K562 (cell line): Measurements from ENCODE around the gene MAP7D1. TPM values are rescaled to one million over a fixed set of nuclear protein-coding genes. Genes with fewer than 3 reads are reported as not detected.
A peak's percentile ranks its signal among the peaks of the same experiment; 100 is the strongest.

Experiments used
- CCNT2 ChIP-seq: IDR thresholded peaks from 2 replicates; pipeline ENCODE4 v1.6.1; 2011; ENCODE audit warnings: borderline replicate concordance, low read depth, mild to moderate bottlenecking, moderate library complexity, mixed read lengths, low read length; ENCODE audit not compliant: insufficient read length; ENCODE audit errors: extremely low read depth
- EHMT2 ChIP-seq: fragments of 450-650 bp; IDR thresholded peaks from 2 replicates; pipeline ENCODE4 v1.6.1; 2018; ENCODE audit warnings: antibody characterized with exemption
- ELF1 ChIP-seq: fragments of 200-800 bp; sonication (Bioruptor generic); IDR thresholded peaks from 2 replicates; pipeline ENCODE4 v1.6.1; 2016; ENCODE audit warnings: missing genetic modification characterization, missing compliant biosample characterization
- MEF2A ChIP-seq: IDR thresholded peaks from 2 replicates; pipeline ENCODE4 v1.6.1; 2011; ENCODE audit warnings: low read depth, mild to moderate bottlenecking, low read length, moderate library complexity; ENCODE audit not compliant: control insufficient read depth
- NFE2 ChIP-seq: IDR thresholded peaks from 2 replicates; pipeline ENCODE4 v1.6.1; 2014; ENCODE audit warnings: antibody characterized with exemption, low read depth
- PTBP1 ChIP-seq: fragments of 200-400 bp; formaldehyde crosslinking; IDR thresholded peaks from 2 replicates; pipeline ENCODE4 v1.6.1; 2017; ENCODE audit warnings: low read depth, low read length
- RBBP5 ChIP-seq: fragments of 200-600 bp; sonication (generic); IDR thresholded peaks from 2 replicates; pipeline ENCODE4 v1.6.1; 2012; ENCODE audit warnings: borderline replicate concordance, mild to moderate bottlenecking, low read length, control low read depth, inconsistent platforms; ENCODE audit not compliant: insufficient read depth, poor library complexity, severe bottlenecking
- RHOXF2B ChIP-seq: fragments of 250-450 bp; sonication (Bioruptor Pico); conservative IDR thresholded peaks from 2 replicates; pipeline ENCODE4 v1.5.1; 2021
- SRF ChIP-seq, 2 experiments: fragments of 250-450, 450-650 bp in 1 of 2; sonication (Bioruptor Pico) in 1 of 2; sonication (generic) in 1 of 2; formaldehyde crosslinking; IDR thresholded peaks; 2 replicates each; pipeline versions ENCODE4 v1.5.0 to v1.5.1; 2020 to 2022; ENCODE audit warnings: mild to moderate bottlenecking in 1 of 2, missing genetic modification reagents in 1 of 2
- TAF9B ChIP-seq: fragments of 450-650 bp; IDR thresholded peaks from 2 replicates; pipeline ENCODE4 v1.6.1; 2018; ENCODE audit warnings: mild to moderate bottlenecking; ENCODE audit not compliant: partially characterized antibody
- WHSC1 ChIP-seq: IDR thresholded peaks from one replicate; pipeline ENCODE4 v1.6.1; 2012; ENCODE audit warnings: low read length, control low read depth, inconsistent platforms
- ZNF133 ChIP-seq: fragments of 250-450 bp; sonication (Bioruptor Pico); IDR thresholded peaks from 2 replicates; pipeline ENCODE4 v1.4.0; 2020; ENCODE audit warnings: mild to moderate bottlenecking
- ZNF274 ChIP-seq: IDR thresholded peaks from 2 replicates; pipeline ENCODE4 v1.6.1; 2011; ENCODE audit warnings: low read depth, mild to moderate bottlenecking, low read length, moderate library complexity, borderline replicate concordance
- ZNF507 ChIP-seq: conservative IDR thresholded peaks from 2 replicates; pipeline ENCODE4 v1.6.1; 2017; ENCODE audit warnings: missing genetic modification characterization, missing compliant biosample characterization
- ZNF79 ChIP-seq: fragments of 250-450 bp; sonication (Bioruptor Pico); IDR thresholded peaks from 2 replicates; pipeline ENCODE4 v1.4.0; 2020; ENCODE audit warnings: low read depth, mild to moderate bottlenecking, moderate library complexity
- polyA plus RNA-seq, 8 experiments: library from polyadenylated mRNA; depleted of rRNA in 4 of 8; stranded (reverse) in 5 of 8; unstranded in 3 of 8; fragments of >200 nt; fragmentation: Nextera tagmentation in 2 of 8; fragmentation: Illumina TruSeq in 1 of 8; extraction: Ambion mirVana in 2 of 8; extraction: Trizol in 1 of 8; gene quantifications; 2 replicates each; pipeline versions ENCODE4 v1.2.1 to v1.2.3, GENCODE V29; 2011 to 2014; ENCODE audit warnings: inconsistent platforms in 1 of 8, missing spikeins in 1 of 8
- total RNA-seq, 7 experiments: library from RNA; depleted of rRNA in 6 of 7; stranded (reverse); fragments of >200 nt in 6 of 7; fragmentation: Illumina TruSeq in 2 of 7; extraction: Trizol in 2 of 7; gene quantifications; 2 replicates each; pipeline versions ENCODE4 v1.2.1 to v1.2.3, GENCODE V29; 2011 to 2021; ENCODE audit warnings: low replicate concordance in 1 of 7
- TF ChIP-seq, protein P1 (sequence below), 2 experiments: IDR thresholded peaks; 2 replicates each; pipeline ENCODE4 v1.6.1; 2012; ENCODE audit warnings: improper control_type of control experiment in 2 of 2, low read depth in 2 of 2, low read length in 2 of 2, borderline replicate concordance in 1 of 2
- TF ChIP-seq, protein P2 (sequence below): sonication (generic); formaldehyde crosslinking; IDR thresholded peaks from 2 replicates; pipeline ENCODE4 v1.5.0; 2020; ENCODE audit warnings: missing genetic modification reagents
- TF ChIP-seq, protein P3 (sequence below): fragments of 250-450 bp; sonication (Bioruptor Pico); IDR thresholded peaks from 2 replicates; pipeline ENCODE4 v1.4.0; 2020; ENCODE audit warnings: mild to moderate bottlenecking, moderate library complexity
- TF ChIP-seq, protein P4 (sequence below): fragments of 250-450 bp; sonication (Bioruptor Pico); IDR thresholded peaks from 2 replicates; pipeline ENCODE4 v1.5.0; 2021
- TF ChIP-seq, protein P5 (sequence below): sonication (generic); formaldehyde crosslinking; IDR thresholded peaks from 2 replicates; pipeline ENCODE4 v1.8.0; 2022; ENCODE audit warnings: missing genetic modification reagents, mild to moderate bottlenecking, borderline replicate concordance

The MAP7D1 gene
- total and polyA plus RNA-seq, 9 of the 15 experiments (the other 6 are each of a cell fraction or from before 2014, with no cell fraction given), result 3.6 to 108 (median 34.5) TPM

DNA sequence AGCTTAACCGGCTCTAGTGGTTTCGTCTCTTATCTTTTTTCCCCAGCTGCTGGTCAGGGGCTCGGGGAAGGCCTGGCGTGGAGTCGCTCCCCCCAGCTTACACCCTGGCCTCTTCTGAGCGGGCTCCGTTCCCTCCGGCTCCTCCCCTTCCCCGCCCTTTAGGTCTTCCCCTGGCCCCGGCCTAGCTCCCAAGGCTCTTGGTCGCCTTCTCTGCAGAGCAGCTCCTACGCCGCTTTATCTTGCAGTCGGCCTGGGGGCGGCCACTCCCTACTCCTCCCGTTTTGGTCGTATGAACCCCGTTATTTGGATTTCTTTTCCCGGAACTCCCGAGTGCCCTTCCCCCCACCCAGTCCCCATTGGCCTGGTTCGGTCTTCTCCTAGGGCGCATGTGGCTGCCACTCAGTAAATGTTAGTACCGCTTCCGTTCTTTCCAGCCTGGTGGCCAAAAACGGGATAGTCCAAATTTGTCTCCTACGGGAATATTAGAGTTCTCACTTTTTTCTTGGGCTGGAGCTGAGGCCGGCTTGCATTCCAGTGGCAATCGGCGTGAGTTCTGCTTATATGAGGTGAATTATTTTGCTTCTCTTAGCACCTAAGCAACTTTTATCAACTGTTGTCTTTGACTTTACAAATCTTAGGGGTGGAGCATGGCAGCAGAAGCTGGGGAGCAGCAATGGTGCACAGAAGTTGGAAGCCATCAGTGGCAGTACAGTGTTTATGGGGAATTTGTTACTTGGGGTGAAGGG, 68.8 kb downstream of the MAP7D1 start (continued):
- TF ChIP-seq, protein P1, sequence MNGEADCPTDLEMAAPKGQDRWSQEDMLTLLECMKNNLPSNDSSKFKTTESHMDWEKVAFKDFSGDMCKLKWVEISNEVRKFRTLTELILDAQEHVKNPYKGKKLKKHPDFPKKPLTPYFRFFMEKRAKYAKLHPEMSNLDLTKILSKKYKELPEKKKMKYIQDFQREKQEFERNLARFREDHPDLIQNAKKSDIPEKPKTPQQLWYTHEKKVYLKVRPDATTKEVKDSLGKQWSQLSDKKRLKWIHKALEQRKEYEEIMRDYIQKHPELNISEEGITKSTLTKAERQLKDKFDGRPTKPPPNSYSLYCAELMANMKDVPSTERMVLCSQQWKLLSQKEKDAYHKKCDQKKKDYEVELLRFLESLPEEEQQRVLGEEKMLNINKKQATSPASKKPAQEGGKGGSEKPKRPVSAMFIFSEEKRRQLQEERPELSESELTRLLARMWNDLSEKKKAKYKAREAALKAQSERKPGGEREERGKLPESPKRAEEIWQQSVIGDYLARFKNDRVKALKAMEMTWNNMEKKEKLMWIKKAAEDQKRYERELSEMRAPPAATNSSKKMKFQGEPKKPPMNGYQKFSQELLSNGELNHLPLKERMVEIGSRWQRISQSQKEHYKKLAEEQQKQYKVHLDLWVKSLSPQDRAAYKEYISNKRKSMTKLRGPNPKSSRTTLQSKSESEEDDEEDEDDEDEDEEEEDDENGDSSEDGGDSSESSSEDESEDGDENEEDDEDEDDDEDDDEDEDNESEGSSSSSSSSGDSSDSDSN (IDR thresholded peaks at IDR 0.05; ENCODE audit: borderline replicate concordance in 1 of 2, low read depth in 2 of 2, low read length in 2 of 2), result peak in 1 of 2 experiments; percentile 67; a peak in 2 of 4 replicates
- TF ChIP-seq RBBP5 (peak; percentile 55), WHSC1 (no peak), ZNF274 (no peak), ZNF79 (no peak), RHOXF2B (CRISPR knock-in tag) (no peak; the same call in 1 of the 2 replicates), PTBP1 (no peak), NFE2 (no peak), ZNF507 (tag) (no peak), TAF9B (peak; percentile 43), SRF (CRISPR knock-in tag; IDR thresholded peaks at IDR 0.05) (no peak; a peak in 1 of 4 replicates), ZNF133 (CRISPR knock-in tag) (no peak), MEF2A (0 out of 2 replicates have a peak, but pooled peaks have one; percentile 9), EHMT2 (no peak), ELF1 (tag) (peak; percentile 78), CCNT2 (no peak)
- TF ChIP-seq, protein P2, sequence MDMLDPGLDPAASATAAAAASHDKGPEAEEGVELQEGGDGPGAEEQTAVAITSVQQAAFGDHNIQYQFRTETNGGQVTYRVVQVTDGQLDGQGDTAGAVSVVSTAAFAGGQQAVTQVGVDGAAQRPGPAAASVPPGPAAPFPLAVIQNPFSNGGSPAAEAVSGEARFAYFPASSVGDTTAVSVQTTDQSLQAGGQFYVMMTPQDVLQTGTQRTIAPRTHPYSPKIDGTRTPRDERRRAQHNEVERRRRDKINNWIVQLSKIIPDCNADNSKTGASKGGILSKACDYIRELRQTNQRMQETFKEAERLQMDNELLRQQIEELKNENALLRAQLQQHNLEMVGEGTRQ (CRISPR knock-in tag), result no peak
- TF ChIP-seq, protein P3, sequence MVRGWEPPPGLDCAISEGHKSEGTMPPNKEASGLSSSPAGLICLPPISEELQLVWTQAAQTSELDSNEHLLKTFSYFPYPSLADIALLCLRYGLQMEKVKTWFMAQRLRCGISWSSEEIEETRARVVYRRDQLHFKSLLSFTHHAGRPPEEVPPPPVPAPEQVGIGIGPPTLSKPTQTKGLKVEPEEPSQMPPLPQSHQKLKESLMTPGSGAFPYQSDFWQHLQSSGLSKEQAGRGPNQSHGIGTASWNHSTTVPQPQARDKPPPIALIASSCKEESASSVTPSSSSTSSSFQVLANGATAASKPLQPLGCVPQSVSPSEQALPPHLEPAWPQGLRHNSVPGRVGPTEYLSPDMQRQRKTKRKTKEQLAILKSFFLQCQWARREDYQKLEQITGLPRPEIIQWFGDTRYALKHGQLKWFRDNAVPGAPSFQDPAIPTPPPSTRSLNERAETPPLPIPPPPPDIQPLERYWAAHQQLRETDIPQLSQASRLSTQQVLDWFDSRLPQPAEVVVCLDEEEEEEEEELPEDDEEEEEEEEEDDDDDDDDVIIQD (CRISPR knock-in tag), result no peak
- TF ChIP-seq, protein P4, sequence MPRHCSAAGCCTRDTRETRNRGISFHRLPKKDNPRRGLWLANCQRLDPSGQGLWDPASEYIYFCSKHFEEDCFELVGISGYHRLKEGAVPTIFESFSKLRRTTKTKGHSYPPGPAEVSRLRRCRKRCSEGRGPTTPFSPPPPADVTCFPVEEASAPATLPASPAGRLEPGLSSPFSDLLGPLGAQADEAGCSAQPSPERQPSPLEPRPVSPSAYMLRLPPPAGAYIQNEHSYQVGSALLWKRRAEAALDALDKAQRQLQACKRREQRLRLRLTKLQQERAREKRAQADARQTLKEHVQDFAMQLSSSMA (CRISPR knock-in tag), result peak; percentile 76; the same call in 1 of the 2 replicates
- TF ChIP-seq, protein P5, sequence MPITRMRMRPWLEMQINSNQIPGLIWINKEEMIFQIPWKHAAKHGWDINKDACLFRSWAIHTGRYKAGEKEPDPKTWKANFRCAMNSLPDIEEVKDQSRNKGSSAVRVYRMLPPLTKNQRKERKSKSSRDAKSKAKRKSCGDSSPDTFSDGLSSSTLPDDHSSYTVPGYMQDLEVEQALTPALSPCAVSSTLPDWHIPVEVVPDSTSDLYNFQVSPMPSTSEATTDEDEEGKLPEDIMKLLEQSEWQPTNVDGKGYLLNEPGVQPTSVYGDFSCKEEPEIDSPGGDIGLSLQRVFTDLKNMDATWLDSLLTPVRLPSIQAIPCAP (CRISPR knock-in tag), result no peak
